ENCODE measurements around the gene EDC4.
A peak's percentile ranks its signal among the peaks of the same experiment; 100 is the strongest.

EDC4 gene

DNA sequence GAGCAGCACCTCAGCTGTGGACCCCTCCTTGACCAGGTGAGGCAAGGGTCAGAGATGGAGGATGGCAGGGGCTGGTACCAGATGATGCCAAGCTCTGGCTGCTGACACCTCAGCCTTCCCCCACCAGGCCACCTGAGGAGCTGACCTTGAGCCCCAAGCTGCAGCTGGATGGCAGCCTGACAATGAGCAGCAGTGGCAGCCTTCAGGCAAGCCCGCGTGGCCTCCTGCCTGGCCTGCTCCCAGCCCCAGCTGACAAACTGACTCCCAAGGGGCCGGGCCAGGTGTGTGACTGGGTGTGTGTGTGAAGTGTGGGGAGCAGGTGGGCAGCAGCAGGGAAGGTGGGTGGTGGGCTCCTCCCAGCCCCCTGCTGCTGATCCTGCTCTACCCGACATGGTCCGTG lies 7.1 kb downstream of the EDC4 start:
- DNase-seq = no peak

DNA sequence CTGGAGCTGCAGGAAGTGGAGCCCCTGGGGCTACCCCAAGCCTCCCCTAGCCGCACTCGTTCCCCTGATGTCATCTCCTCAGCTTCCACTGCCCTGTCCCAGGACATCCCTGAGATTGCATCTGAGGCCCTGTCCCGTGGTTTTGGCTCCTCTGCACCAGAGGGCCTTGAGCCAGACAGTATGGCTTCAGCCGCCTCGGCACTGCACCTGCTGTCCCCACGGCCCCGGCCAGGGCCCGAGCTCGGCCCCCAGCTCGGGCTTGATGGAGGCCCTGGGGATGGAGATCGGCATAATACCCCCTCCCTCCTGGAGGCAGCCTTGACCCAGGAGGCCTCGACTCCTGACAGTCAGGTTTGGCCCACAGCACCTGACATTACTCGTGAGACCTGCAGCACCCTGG lies 7.7 kb downstream of the EDC4 start:
- DNase-seq = no peak

DNA sequence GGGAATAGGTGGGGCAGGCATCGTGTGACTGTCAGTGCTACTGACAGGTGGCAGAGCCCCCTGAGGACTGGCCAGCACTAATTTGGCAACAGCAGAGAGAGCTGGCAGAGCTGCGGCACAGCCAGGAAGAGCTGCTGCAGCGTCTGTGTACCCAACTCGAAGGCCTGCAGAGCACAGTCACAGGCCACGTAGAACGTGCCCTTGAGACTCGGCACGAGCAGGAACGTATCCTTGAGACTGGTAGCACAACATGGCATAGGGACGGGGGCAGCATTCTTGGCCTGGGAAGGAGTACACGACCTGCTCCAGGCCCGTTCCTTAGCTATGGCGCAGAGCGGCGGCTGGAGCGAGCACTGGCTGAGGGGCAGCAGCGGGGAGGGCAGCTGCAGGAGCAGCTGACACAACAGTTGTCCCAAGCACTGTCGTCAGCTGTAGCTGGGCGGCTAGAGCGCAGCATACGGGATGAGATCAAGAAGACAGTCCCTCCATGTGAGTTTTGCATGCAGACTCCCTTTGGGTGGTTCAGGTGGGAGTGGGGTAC lies 8.8 kb downstream of the EDC4 start:
- no peak for DNase-seq

DNA sequence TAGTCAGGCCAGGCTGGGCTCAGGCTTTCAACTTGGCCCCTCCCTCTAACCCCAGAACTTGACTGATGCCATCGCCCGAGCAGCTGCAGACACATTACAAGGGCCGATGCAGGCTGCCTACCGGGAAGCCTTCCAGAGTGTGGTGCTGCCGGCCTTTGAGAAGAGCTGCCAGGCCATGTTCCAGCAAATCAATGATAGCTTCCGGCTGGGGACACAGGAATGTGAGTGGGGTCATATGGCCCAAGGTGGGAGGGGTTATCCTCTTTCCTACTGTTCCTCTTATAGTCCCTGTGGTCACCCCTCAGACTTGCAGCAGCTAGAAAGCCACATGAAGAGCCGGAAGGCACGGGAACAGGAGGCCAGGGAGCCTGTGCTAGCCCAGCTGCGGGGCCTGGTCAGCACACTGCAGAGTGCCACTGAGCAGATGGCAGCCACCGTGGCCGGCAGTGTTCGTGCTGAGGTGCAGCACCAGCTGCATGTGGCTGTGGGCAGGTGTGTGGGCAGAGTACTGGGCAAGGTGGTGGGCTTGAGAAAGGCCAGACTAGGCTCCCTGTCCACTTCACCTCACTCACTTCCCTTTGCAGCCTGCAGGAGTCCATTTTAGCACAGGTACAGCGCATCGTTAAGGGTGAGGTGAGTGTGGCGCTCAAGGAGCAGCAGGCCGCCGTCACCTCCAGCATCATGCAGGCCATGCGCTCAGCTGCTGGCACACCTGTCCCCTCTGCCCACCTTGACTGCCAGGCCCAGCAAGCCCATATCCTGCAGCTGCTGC lies 9.7 kb downstream of the EDC4 start:
- no peak for DNase-seq

DNA sequence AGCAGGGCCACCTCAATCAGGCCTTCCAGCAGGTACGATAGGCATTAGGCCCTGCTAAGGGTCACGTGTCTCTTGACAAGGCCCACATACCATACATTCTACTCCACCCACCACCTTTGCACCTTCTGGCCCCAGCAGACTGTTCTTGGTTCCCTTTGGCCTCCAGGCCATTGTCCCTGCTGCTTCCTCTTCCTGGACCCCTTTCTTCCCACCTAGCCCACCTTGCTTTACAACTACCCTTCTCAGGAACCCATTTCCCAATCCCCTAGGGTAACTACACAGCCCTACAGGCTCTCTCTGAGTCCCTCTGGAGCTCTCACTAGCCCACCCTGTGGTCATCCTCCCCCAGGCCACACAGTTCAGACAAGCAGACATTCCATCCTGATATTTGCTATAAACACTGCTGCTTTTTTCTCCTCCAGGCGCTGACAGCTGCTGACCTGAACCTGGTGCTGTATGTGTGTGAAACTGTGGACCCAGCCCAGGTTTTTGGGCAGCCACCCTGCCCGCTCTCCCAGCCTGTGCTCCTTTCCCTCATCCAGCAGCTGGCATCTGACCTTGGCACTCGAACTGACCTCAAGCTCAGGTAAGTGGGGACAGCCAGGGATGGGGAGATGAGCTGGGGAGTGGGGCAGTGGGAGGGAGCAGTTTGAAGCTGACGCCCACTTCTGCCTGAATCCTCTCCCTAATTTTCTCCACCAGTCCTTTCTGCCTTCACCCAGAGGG lies 10.5 kb downstream of the EDC4 start:
- DNase-seq = no peak

DNA sequence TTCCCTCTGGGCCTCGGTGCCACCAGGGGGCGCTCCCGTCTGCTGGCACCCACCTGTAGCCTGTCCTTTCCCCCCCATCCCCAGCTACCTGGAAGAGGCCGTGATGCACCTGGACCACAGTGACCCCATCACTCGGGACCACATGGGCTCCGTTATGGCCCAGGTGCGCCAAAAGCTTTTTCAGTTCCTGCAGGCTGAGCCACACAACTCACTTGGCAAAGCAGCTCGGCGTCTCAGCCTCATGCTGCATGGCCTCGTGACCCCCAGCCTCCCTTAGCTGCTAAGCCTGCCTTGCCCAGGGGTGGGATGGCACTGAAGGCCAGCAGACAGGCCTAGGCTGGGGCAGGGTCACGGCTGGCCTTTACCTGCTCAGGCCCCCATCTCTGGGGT lies 11.0 kb downstream of the EDC4 start:
- peak; percentile 69 for DNase-seq

DNA sequence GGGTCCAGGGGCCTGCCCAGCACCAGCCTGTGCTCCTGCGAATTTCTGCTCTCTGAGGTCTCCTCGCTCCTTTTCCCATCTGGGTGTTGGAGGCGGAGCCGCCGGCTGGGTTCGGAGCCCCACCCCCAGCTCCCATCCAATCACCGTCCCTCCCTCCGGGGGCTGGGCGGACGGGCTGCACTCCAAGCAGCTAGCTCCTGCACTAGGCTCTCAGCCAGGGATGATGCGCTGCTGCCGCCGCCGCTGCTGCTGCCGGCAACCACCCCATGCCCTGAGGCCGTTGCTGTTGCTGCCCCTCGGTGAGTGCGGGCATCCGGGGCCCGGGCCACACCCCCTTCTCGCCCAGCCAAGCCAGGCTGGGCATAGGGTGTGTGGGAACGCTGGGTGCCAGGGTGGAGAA lies 11.8 kb downstream of the EDC4 start, which contains the start of gene NRN1L:
NRN1L (plus strand) TSS at position 202 of the 400 bp plus-strand sequence; CDS start at position 221, 19 bp downstream.
- no peak for DNase-seq

DNA sequence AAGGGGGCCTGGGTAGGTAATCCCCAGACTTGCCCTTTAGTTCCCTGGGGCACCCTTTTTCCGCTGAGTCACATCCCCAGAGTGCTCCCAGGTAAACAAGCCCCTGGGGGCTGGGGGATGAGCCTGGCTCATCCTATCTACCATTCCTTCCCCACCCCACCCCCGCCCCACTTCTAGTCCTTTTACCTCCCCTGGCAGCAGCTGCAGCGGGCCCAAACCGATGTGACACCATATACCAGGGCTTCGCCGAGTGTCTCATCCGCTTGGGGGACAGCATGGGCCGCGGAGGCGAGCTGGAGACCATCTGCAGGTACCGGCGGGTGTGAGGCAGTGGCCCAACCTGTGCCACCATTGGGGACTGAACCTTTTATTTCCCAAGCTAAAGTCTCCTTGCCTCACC lies 12.7 kb downstream of the EDC4 start:
- no peak for DNase-seq

DNA sequence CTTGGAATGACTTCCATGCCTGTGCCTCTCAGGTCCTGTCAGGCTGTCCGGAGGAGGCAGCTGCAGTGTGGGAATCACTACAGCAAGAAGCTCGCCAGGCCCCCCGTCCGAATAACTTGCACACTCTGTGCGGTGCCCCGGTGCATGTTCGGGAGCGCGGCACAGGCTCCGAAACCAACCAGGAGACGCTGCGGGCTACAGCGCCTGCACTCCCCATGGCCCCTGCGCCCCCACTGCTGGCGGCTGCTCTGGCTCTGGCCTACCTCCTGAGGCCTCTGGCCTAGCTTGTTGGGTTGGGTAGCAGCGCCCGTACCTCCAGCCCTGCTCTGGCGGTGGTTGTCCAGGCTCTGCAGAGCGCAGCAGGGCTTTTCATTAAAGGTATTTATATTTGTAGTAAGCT lies 13.1 kb downstream of the EDC4 start:
- DNase-seq = no peak

DNA sequence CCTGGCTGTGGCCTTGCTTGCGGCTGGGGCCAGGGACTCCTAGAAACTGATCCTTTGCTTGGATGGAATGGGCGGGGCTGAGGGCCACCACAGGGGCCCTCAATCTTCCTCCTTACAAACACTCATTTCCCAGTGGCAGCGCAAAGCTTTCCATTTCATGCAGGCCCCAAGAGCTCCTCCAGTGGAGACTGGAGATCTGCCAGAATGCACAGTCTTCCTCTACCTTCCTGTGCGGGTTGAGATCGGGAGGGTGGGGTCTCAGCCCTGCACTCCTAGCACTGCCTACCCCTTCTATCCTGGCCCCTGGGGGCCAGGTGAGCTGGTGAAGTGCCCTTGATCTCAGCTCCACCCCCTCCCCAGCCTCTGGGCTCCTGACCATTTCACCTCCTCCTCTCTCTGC lies 13.5 kb downstream of the EDC4 start:
- no peak for DNase-seq

DNA sequence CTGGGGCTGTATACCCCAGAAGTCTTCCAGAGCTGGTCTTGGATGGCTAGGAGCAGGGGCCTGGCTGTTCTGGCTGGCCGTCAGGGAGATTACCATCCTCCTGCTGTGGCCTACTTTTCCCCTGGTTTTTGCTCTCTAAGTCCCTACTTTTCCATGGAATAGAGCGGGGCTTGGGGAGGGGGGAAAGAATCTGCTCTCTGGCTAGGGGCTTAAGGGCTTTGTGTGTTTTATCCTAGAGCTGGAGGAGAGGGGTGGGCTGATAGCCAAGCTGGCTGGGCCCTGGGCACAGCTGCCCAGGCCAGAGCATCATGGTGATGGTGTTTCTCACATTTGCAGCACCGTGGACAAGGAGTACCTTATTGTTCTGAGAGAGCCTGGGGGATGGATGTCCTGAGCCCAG lies 15.5 kb downstream of the EDC4 start:
- DNase-seq = no peak

DNA sequence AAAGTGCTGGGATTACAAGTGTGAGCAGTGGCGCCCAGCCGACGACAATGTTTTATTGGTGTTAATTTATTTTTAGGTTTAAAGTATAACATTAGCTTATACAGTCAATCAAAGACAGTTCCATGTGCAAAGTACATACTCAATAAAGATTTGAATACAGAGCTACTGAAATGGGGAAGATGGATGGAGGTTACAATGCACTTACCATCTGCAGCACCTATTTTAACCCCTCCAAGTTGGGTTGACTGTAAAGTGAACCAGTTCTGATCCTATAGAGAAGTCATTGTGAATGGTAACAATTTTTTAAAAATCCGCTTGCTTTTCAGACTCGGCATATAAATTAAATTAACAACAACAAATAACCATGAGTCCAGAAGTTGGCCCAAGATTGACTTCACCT lies 19.5 kb downstream of the EDC4 start:
- DNase-seq = no peak

DNA sequence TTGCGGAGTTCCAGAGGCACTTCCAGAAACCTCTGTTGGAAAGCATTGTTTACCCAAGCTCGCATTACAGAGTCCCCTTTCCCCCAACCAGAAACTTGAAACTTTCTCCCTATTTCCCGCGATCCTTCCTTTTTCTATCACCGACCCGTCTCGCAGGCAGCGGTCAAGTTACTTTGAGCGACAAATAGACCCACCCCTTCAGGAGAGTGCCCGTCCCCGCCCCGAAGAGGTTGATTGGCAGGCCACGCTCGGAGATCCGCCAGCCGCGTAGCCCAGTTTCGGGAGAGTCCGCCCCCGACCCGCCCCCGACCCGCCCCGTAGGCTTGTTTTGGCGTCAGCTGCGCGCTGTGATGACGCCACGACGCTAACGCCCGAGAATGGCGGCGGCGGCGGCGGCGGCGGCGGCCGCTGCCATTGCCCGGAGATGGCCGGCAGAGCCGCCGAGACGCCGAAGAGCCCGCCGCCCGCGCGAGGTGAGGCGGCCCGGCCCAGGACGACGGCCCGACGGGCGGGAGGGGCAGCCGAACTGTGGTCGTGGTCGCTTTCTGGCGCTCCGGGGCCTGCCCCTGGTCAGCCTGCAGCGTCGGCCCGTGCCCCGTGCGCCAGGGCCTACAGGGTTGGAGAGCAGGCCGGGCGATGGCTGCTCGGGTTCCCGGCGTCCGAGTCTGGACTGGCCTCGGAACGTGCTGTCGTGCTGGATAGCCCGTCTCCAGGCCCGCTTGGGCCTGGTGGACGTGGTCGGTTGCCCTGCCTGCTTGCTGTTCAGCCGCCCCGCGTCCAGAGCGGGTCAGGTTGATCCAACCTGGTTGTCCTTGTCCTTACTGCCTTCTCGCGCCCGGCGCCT lies 20.3 kb downstream of the EDC4 start, which contains the start of gene PSKH1:
PSKH1 (plus strand) TSS at position 356 of the 844 bp plus-strand sequence. CDS start 15,496 bp downstream, outside the sequence.
- DNase-seq = peak; percentile 95

DNA sequence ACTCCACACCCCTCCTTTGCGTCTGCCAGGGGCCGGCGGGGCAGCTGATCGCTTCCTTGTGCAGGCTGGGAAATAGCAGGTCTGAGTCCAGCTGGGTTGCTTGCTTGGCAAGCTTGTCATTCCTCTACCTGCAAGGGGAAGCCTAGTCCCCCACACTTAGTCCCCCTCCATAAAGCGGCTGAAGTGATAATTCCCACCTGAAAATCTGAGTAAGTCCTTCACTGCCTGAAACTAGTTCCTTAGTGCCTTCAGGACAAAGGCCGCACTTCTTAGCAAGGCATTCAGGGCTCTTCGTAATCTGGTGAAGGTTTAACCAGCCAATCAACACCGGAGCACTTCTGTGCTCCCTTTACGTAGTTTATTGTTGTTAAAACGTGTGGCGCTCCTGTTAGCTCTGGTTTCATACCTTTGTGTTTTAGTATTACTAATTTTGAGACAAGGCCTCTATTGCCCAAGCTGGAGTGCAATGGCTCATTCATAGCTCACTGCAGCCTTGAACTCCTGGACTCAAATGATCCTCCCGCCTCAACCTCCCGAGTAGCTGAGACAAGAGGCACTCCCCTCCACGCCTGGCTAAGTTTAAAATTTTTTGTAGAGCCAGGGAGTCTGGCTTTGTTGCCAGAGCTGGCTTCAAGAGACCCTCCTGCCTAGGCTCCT lies 21.0 kb downstream of the EDC4 start:
- no peak for DNase-seq

DNA sequence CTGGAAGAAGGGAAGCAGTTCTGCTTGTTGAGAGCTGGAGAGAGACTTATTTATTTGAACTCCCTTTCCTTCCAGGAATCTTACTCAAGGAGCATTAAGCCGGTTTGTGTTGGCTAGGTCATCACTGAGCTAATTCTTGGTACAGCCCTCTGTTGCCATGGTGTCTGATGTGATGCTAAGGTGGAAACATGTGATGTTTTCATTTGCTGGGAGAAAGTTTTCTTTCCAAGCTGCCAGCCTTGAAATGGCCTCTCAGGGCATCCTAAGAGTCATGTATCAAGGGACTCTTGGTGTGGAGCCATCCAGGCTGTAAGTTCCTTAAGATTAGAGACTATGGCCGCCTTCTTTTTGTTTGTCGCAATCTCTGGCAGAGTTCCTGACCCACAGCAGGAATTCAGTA lies 24.4 kb downstream of the EDC4 start:
- no peak for DNase-seq

DNA sequence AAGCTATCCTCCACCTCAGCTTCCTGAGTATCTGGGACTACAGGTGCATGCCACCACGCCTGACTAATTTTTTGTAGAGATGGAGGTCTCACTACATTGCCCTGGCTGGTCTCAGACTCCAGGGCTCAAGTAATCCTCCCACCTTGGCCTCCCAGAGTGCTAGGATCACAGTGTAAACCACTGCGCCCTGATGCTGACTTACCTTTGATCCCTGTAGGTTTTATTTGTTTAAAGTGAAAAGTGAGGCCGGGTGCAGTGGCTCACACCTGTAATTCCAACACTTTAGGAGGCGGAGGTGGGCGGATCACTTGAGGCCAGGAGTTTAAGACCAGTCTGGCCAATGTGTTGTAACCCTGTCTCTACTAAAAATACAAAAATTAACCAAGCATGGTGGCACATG lies 28.9 kb downstream of the EDC4 start:
- DNase-seq = no peak

DNA sequence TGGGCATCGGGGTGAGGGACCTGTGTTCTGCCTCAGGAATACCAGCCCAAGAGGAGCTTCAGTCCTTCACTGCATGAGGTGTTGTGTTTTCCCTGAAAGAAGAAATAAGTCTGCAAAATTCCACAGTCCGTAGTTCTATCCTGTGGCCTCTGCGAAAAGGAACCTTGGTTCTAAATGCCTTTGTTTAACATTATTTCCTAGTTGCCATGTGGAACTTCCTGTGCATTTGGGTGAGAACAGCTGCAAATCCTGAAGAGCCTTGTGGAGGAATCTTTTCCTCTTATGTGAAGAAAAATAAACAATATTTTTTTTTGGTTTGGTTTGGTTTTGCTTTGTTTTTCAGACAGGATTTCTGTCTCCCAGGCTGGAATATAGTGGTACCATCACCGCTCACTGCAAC lies 30.0 kb downstream of the EDC4 start:
- no peak for DNase-seq

DNA sequence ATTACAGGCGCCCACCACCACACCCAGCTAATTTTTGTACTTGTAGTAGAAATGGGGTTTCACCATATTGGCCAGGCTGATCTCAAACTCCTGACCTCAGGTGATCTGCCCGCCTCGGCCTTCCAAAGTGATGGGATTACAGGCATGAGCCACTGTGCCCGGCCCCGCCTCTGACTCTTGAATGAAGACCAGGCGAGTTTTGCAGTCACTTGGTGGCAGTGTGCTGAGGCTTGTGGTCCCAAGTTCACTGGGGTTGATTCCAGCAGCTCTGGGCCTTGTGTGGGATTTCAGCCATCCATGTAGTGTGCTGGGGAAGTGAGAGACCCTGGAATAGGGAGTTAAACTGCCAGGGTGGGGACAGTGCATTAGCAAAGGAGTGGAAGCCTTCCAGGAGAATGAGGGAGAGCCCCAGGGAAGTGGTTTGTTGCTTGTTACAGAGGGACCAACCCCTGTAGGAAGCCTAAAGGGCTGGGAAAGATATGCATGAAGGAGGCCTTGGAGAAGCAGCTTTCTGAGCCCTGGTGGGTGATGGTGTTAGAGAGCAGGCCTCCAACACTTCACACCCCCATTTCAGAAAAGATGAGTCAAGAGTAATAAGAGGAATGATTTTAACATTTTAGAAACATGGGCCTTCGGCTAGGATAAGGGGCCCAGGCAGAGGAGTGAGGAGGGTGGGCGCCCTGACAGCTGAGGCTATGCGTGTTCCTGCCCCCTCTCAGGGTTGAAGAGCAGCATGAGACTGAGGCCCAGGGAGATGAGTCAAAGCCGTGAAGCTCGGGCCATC lies 34.7 kb downstream of the EDC4 start:
- no peak for DNase-seq

DNA sequence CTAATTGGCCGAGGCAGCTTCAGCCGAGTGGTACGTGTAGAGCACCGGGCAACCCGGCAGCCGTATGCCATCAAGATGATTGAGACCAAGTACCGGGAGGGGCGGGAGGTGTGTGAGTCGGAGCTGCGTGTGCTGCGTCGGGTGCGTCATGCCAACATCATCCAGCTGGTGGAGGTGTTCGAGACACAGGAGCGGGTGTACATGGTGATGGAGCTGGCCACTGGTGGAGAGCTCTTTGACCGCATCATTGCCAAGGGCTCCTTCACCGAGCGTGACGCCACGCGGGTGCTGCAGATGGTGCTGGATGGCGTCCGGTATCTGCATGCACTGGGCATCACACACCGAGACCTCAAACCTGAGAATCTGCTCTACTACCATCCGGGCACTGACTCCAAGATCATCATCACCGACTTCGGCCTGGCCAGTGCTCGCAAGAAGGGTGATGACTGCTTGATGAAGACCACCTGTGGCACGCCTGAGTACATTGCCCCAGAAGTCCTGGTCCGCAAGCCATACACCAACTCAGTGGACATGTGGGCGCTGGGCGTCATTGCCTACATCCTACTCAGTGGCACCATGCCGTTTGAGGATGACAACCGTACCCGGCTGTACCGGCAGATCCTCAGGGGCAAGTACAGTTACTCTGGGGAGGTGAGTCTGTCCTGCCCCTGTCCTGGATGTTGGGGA lies 36.3 kb downstream of the EDC4 start:
- no peak for DNase-seq

DNA sequence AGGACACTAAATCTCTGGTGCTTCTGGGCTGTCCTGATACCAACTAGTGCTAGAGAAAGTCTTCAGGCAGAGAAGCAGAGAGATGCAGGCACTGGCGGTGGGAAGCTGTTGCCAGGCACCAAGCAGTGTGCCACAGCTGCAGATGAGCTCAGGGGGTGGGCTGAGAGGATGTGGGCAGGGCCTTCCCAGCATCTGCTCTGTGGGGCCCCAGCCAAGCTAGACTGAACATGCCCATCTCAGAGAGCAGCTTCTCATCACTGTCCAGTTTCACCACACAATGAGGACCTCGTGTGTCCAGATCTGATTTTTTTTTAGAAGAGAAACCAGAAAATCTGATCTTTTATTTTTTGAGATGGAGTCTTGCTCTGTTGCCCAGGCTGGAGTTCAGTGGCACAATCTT lies 37.3 kb downstream of the EDC4 start:
- DNase-seq = no peak
